ENCODE measurements around the gene KLK13.

GRCh38 chr19:51012661-51013190 is 52.2 kb downstream of the KLK13 start:
- no peak for TF ChIP-seq EP300 (IDR thresholded peaks at IDR 0.05; ENCODE audit: borderline replicate concordance)
- TF ChIP-seq MAX (IDR thresholded peaks at IDR 0.05): no peak
- TF ChIP-seq FOXM1 (IDR thresholded peaks at IDR 0.05; ENCODE audit: borderline replicate concordance, low read depth): no peak
- no peak for TF ChIP-seq NFIC (IDR thresholded peaks at IDR 0.05)
- TF ChIP-seq TAF1 (IDR thresholded peaks at IDR 0.05; ENCODE audit: low read depth): no peak
